ENCODE results near the gene PSME4.
"Not testable (repeated sequence)": the region's sequence is repeated elsewhere in the genome, so short reads cannot be mapped to it uniquely, and the experiment has no call there.

The PSME4 gene

GRCh38 chr2:53969285-53969967, 1.4 kb downstream of the PSME4 start:
- Histone ChIP-seq H3K27me3 (ENCODE audit: insufficient read depth, low read depth, severe bottlenecking) (no peaks in the 10 kb centered on the region), H3K9me3 (ENCODE audit: severe bottlenecking) (no peaks in the 10 kb centered on the region), H3K36me3 (peaks cover 3% of the 10 kb centered on the region), H3K4me3 (ENCODE audit: low read depth, low read length) (peak overlapping the region; percentile 100), H3K27ac (peak overlapping the region; percentile 96)
- no peak for DNase-seq
- TF ChIP-seq, protein P1, sequence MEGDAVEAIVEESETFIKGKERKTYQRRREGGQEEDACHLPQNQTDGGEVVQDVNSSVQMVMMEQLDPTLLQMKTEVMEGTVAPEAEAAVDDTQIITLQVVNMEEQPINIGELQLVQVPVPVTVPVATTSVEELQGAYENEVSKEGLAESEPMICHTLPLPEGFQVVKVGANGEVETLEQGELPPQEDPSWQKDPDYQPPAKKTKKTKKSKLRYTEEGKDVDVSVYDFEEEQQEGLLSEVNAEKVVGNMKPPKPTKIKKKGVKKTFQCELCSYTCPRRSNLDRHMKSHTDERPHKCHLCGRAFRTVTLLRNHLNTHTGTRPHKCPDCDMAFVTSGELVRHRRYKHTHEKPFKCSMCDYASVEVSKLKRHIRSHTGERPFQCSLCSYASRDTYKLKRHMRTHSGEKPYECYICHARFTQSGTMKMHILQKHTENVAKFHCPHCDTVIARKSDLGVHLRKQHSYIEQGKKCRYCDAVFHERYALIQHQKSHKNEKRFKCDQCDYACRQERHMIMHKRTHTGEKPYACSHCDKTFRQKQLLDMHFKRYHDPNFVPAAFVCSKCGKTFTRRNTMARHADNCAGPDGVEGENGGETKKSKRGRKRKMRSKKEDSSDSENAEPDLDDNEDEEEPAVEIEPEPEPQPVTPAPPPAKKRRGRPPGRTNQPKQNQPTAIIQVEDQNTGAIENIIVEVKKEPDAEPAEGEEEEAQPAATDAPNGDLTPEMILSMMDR (IDR thresholded peaks at IDR 0.05; ENCODE audit: low read depth, low read length) = no peak

- H3K9me3 ChIP-seq (ENCODE audit: severe bottlenecking) = no peaks in the 10 kb centered on the region
- no peak overlapping the region for H3K27ac ChIP-seq
- H3K36me3 ChIP-seq = peaks cover 10% of the 10 kb centered on the region
- H3K27me3 ChIP-seq (ENCODE audit: insufficient read depth, low read depth, severe bottlenecking) = no peaks in the 10 kb centered on the region
- no peak overlapping the region for H3K4me3 ChIP-seq (ENCODE audit: low read depth, low read length)
- TF ChIP-seq, protein P1 (IDR thresholded peaks at IDR 0.05; ENCODE audit: low read depth, low read length) = no peak
- no peak for DNase-seq
These were observed 5.7 kb downstream of the PSME4 start for GRCh38 chr2:53964987-53965687.

GRCh38 chr2:53964257-53964952, 6.4 kb downstream of the PSME4 start:
- TF ChIP-seq, protein P1 (IDR thresholded peaks at IDR 0.05; ENCODE audit: low read depth, low read length) = no peak
- H3K27me3 ChIP-seq (ENCODE audit: insufficient read depth, low read depth, severe bottlenecking) = no peaks in the 10 kb centered on the region
- peaks cover 10% of the 10 kb centered on the region for H3K36me3 ChIP-seq
- no peak overlapping the region for H3K4me3 ChIP-seq (ENCODE audit: low read depth, low read length)
- H3K9me3 ChIP-seq (ENCODE audit: severe bottlenecking) = no peaks in the 10 kb centered on the region
- DNase-seq = no peak
- H3K27ac ChIP-seq = no peak overlapping the region

DNA sequence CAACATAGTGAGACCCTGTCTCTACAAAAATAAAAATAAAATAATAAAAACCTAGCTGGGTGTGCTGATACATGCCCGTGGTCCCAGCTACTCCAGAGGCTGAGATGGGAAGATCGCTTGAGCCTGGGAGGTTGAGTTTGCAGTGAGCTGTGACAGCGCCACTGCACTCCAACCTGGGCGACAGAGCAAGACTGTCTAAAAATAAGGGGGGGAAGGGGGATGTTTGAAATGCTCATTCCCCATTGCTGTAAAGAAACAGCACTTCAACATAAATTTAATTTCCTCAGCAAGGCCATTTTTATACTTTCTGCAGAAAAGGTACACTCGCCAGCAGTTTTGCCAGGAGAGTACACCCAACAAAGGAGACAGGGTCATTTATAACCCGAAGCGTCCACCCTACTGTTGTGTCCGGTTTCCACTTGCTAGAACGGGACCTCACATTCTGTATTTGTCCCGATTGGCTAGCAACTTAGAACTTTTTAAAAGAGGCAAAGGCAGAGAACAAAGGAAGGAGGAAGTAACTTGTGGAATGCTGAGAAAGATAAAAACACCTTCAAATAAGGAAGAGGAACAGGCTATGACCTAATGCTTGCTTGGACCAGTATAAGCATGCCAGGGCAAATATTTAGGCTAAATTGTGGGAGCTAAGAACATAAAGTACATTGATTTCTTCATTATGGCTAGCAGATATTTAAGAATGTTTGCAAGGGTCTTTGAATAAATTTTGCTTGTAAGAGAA, 9.1 kb downstream of the PSME4 start:
- H3K27me3 ChIP-seq (ENCODE audit: insufficient read depth, low read depth, severe bottlenecking); H3K9me3 ChIP-seq (ENCODE audit: severe bottlenecking); H3K27ac ChIP-seq; DNase-seq; H3K4me3 ChIP-seq (ENCODE audit: low read depth, low read length); H3K36me3 ChIP-seq: not testable (repeated sequence)

DNA sequence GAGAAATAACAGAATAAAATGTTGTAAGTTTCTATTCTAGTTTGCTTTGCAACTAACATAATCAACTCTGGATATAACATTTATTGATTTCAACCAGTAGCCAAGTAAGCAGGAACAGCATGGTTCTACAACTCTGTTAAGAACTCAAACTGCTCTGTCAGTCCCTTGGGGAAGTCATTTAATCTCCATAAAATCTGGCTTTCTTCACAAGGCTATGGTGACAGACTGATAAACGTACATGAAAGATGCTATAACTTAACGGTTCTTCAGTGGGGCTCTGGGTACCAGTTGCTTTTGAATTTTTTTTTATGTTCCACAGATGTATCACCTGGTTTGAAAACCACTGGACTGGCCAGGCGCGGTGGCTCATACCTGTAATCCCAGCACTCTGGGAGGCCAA, 10.3 kb downstream of the PSME4 start:
- H3K27ac ChIP-seq = no peak overlapping the region
- TF ChIP-seq, protein P1 (IDR thresholded peaks at IDR 0.05; ENCODE audit: low read depth, low read length) = no peak
- no peak overlapping the region for H3K4me3 ChIP-seq (ENCODE audit: low read depth, low read length)
- H3K36me3 ChIP-seq = peaks cover 7% of the 10 kb centered on the region
- no peak for DNase-seq
- no peaks in the 10 kb centered on the region for H3K9me3 ChIP-seq (ENCODE audit: severe bottlenecking)
- H3K27me3 ChIP-seq (ENCODE audit: insufficient read depth, low read depth, severe bottlenecking) = no peaks in the 10 kb centered on the region

GRCh38 chr2:53958443-53958842, 12.3 kb downstream of the PSME4 start:
- no peak for DNase-seq
- Histone ChIP-seq H3K4me3 (ENCODE audit: low read depth, low read length) (no peak overlapping the region), H3K27ac (no peak overlapping the region), H3K36me3 (peaks cover 7% of the 10 kb centered on the region), H3K9me3 (ENCODE audit: severe bottlenecking) (no peaks in the 10 kb centered on the region), H3K27me3 (ENCODE audit: insufficient read depth, low read depth, severe bottlenecking) (no peaks in the 10 kb centered on the region)
- TF ChIP-seq, protein P1 (IDR thresholded peaks at IDR 0.05; ENCODE audit: low read depth, low read length) = no peak

All from WERI-Rb-1 (cell line).